DOHH2 (cell line): ENCODE results near the gene SCNM1.

ENCODE experiments used
- H3F3A ChIP-seq: fragments of 200-600 bp; sonication (generic), shearing (Covaris generic); 2 replicates; pipeline ENCODE4 v1.6.0; 2016; ENCODE audit warnings: antibody characterized with exemption, mild to moderate bottlenecking; ENCODE audit not compliant: control insufficient read depth, insufficient read depth
- H3K27ac ChIP-seq: fragments of 200-600 bp; sonication (generic); 2 replicates; pipeline ENCODE4 v1.5.1; 2014; ENCODE audit warnings: low read depth, mild to moderate bottlenecking, low read length, moderate library complexity
- H3K27me3 ChIP-seq: fragments of 200-600 bp; sonication (generic); 2 replicates; pipeline ENCODE4 v1.6.1; 2014; ENCODE audit warnings: mild to moderate bottlenecking, low read length, mixed read lengths; ENCODE audit not compliant: control insufficient read depth
- H3K36me3 ChIP-seq: fragments of 200-600 bp; sonication (generic); 2 replicates; pipeline ENCODE4 v1.6.1; 2014; ENCODE audit warnings: mild to moderate bottlenecking, low read length, moderate library complexity, mixed read lengths; ENCODE audit not compliant: control insufficient read depth
- H3K4me1 ChIP-seq: fragments of 200-600 bp; sonication (generic); 2 replicates; pipeline ENCODE4 v1.6.1; 2014; ENCODE audit warnings: mild to moderate bottlenecking, low read length, mixed read lengths; ENCODE audit not compliant: control insufficient read depth
- H3K4me2 ChIP-seq: fragments of 200-600 bp; sonication (generic); 2 replicates; pipeline ENCODE4 v1.6.0; 2014; ENCODE audit warnings: mild to moderate bottlenecking, low read length, moderate library complexity
- H3K4me3 ChIP-seq: fragments of 200-600 bp; sonication (generic); 2 replicates; pipeline ENCODE4 v1.5.1; 2014; ENCODE audit warnings: mild to moderate bottlenecking, low read length, mixed read lengths
- H3K79me2 ChIP-seq: fragments of 200-600 bp; sonication (generic); 2 replicates; pipeline ENCODE4 v1.6.1; 2014; ENCODE audit warnings: mild to moderate bottlenecking, low read length, mixed read lengths; ENCODE audit not compliant: control insufficient read depth
- H3K9me2 ChIP-seq: fragments of 200-600 bp; sonication (generic); replicated peaks from 2 replicates; pipeline ENCODE4 v1.6.1; 2014; ENCODE audit warnings: mild to moderate bottlenecking, low read length, mixed read lengths; ENCODE audit not compliant: control insufficient read depth
- H3K9me3 ChIP-seq: fragments of 200-600 bp; sonication (generic); 2 replicates; pipeline ENCODE4 v1.6.1; 2014; ENCODE audit warnings: antibody characterized with exemption, low read length, mixed read lengths; ENCODE audit not compliant: control insufficient read depth, insufficient read depth
- H4K20me1 ChIP-seq: fragments of 200-600 bp; sonication (generic); 2 replicates; pipeline ENCODE4 v1.6.0; 2014; ENCODE audit warnings: low read depth, mild to moderate bottlenecking, antibody characterized with exemption, low read length, moderate library complexity; ENCODE audit not compliant: control insufficient read depth, insufficient read depth
- EZH2phosphoT487 ChIP-seq: fragments of 200-600 bp; sonication (generic); IDR thresholded peaks from 2 replicates; pipeline ENCODE4 v1.6.1; 2017; ENCODE audit warnings: borderline replicate concordance, mild to moderate bottlenecking, antibody characterized with exemption, low read length, moderate library complexity, mixed read lengths
- TF ChIP-seq, protein P1 (sequence below): fragments of 200-600 bp; sonication (generic); IDR thresholded peaks from one replicate; pipeline ENCODE4 v1.5.1; 2014; ENCODE audit warnings: antibody characterized with exemption, mild to moderate bottlenecking, low read depth, low read length; ENCODE audit not compliant: poor library complexity, severe bottlenecking

SCNM1 gene

GRCh38 chr1:151196292-151196800, 30.4 kb downstream of the SCNM1 start:
- Histone ChIP-seq H3K4me1 (peaks cover 22% of the 10 kb centered on the region), H3K9me3 (no peaks in the 10 kb centered on the region), H3K9me2 (no peaks in the 10 kb centered on the region), H3K79me2 (peaks cover 37% of the 10 kb centered on the region), H3K27ac (no peak overlapping the region), H3K36me3 (peaks cover 16% of the 10 kb centered on the region), H3K4me3 (peak overlapping the region; percentile 67), H3K4me2 (peak overlapping the region; percentile 74), H4K20me1 (peaks cover 5% of the 10 kb centered on the region; the same call in 1 of the 2 replicates), H3K27me3 (no peaks in the 10 kb centered on the region), H3F3A (peaks cover 13% of the 10 kb centered on the region)
- TF ChIP-seq EZH2phosphoT487: no peak
- TF ChIP-seq, protein P1, sequence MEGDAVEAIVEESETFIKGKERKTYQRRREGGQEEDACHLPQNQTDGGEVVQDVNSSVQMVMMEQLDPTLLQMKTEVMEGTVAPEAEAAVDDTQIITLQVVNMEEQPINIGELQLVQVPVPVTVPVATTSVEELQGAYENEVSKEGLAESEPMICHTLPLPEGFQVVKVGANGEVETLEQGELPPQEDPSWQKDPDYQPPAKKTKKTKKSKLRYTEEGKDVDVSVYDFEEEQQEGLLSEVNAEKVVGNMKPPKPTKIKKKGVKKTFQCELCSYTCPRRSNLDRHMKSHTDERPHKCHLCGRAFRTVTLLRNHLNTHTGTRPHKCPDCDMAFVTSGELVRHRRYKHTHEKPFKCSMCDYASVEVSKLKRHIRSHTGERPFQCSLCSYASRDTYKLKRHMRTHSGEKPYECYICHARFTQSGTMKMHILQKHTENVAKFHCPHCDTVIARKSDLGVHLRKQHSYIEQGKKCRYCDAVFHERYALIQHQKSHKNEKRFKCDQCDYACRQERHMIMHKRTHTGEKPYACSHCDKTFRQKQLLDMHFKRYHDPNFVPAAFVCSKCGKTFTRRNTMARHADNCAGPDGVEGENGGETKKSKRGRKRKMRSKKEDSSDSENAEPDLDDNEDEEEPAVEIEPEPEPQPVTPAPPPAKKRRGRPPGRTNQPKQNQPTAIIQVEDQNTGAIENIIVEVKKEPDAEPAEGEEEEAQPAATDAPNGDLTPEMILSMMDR: peak; percentile 64

GRCh38 chr1:151197863-151198253, 31.9 kb downstream of the SCNM1 start:
- H3K9me2 ChIP-seq: no peaks in the 10 kb centered on the region
- H3K79me2 ChIP-seq: peaks cover 52% of the 10 kb centered on the region
- no peak for TF ChIP-seq EZH2phosphoT487
- TF ChIP-seq, protein P1: no peak
- peak overlapping the region; percentile 99 for H3K4me3 ChIP-seq
- H4K20me1 ChIP-seq: peaks cover 5% of the 10 kb centered on the region; the same call in 1 of the 2 replicates
- H3K4me2 ChIP-seq: peak overlapping the region; percentile 87
- no peaks in the 10 kb centered on the region for H3K27me3 ChIP-seq
- no peaks in the 10 kb centered on the region for H3K9me3 ChIP-seq
- peaks cover 30% of the 10 kb centered on the region for H3K36me3 ChIP-seq
- H3K4me1 ChIP-seq: peaks cover 26% of the 10 kb centered on the region
- H3K27ac ChIP-seq: peak overlapping the region; percentile 39
- H3F3A ChIP-seq: peaks cover 13% of the 10 kb centered on the region

GRCh38 chr1:151198254-151199127, 32.5 kb downstream of the SCNM1 start, which contains the start of gene PIP5K1A:
Gene PIP5K1A (plus strand): TSS chr1:151198552. CDS start chr1:151198997, 445 bp downstream.
- Histone ChIP-seq H3K4me1 (peaks cover 26% of the 10 kb centered on the region), H3K79me2 (peaks cover 58% of the 10 kb centered on the region), H3K9me3 (no peaks in the 10 kb centered on the region), H3K4me2 (peak within 1 kb of the TSS; percentile 87), H3K27ac (peak within 1 kb of the TSS; percentile 76), H4K20me1 (peaks cover 5% of the 10 kb centered on the region; the same call in 1 of the 2 replicates), H3K4me3 (peak within 1 kb of the TSS; percentile 99), H3K27me3 (no peaks in the 10 kb centered on the region), H3F3A (peaks cover 11% of the 10 kb centered on the region), H3K9me2 (no peaks in the 10 kb centered on the region), H3K36me3 (peaks cover 35% of the 10 kb centered on the region)
- TF ChIP-seq EZH2phosphoT487: no peak
- TF ChIP-seq, protein P1: no peak
